Psoas muscle (tissue), 8 donors: Measurements from ENCODE around the gene MYBPC2. TPM values are rescaled to one million over a fixed set of nuclear protein-coding genes. Genes with fewer than 3 reads are reported as not detected.

Source experiments
- ATAC-seq, 4 donors: fragments of 200-7000 bp; cut with Tn5 transposase; one replicate each; pipeline ENCODE4 v1.9.1; 2020; ENCODE audit warnings: moderate library complexity in 3 of 4, mild to moderate bottlenecking in 2 of 4
- DNase-seq, 2 donors: peaks; one replicate each; pipeline ENCODE4 v3.0.0-alpha.2; 2020
- H3K27ac ChIP-seq: fragments of 200-600 bp; one replicate; pipeline ENCODE4 v1.8.0; 2022
- H3K27me3 ChIP-seq, 3 donors: fragments of 200-600 bp in 1 of 3; one replicate each; pipeline versions ENCODE4 v1.6.1 to v1.8.0; 2013 to 2022; ENCODE audit warnings: low read length in 2 of 3, mild to moderate bottlenecking in 2 of 3, moderate library complexity in 1 of 3; ENCODE audit not compliant: insufficient read depth in 3 of 3
- H3K36me3 ChIP-seq, 2 donors: fragments of 200-600 bp in 1 of 2; one replicate each; pipeline versions ENCODE4 v1.6.1 to v1.8.0; 2013 to 2022; ENCODE audit warnings: low read depth in 1 of 2, mild to moderate bottlenecking in 1 of 2, moderate library complexity in 1 of 2; ENCODE audit not compliant: insufficient read depth in 1 of 2
- H3K4me1 ChIP-seq: fragments of 200-600 bp; one replicate; pipeline ENCODE4 v1.8.0; 2022
- H3K4me3 ChIP-seq: fragments of 200-600 bp; one replicate; pipeline ENCODE4 v1.8.0; 2022; ENCODE audit warnings: mild to moderate bottlenecking
- H3K9me3 ChIP-seq: fragments of 200-600 bp; one replicate; pipeline ENCODE4 v1.8.0; 2022
- CTCF ChIP-seq: fragments of 200-600 bp; IDR thresholded peaks from one replicate; pipeline ENCODE4 v1.8.0; 2022; ENCODE audit warnings: antibody characterized with exemption
- WGBS, 3 donors: extraction: QIAGEN DNeasy Blood & Tissue Kit; methylation state at CpG; one replicate each; pipeline versions ENCODE4 v1.1.6 to v1.1.7; 2013; 5-methylcytosine and 5-hydroxymethylcytosine counted together
- intact Hi-C, 2 donors: fragments of 100-400 bp; cut with DNase I; formaldehyde crosslinking; loops; one replicate each; pipeline versions ENCODE4 v1.11.0 to v1.14.2; 2022
- polyA plus RNA-seq, 3 donors: library from polyadenylated mRNA; stranded (reverse); fragments of 200-250 nt; gene quantifications; one replicate each; pipeline ENCODE4 v1.2.3, GENCODE V29; 2013
- total RNA-seq, 4 donors: library from RNA; stranded (reverse); fragmentation: NEBNext Ultra II Directional in 2 of 4; extraction: Animal tissue kit (Norgen Biotek cat#: 25700) in 2 of 4; gene quantifications; one replicate each; pipeline versions ENCODE4 v1.2.1 to v1.2.4, GENCODE V29; 2021 to 2023
- donor health status: healthy with polysubstance abuse.
- donor health status: DM: no; HTN: no; CAD: no; lungs with moderate emphysema.
- donor health status: Bipolar disorder and iron deficiency.
- donor health status: healthy.
- donor health status: DM: yes; HTN: yes; CAD: no.
- donor health status: DM: no; HTN: no; CAD: no.
- donor health status: DM: no; HTN: no; CAD: no.
- donor health status: DM: yes; HTN: yes; CAD: no.

MYBPC2 gene
- total and polyA plus RNA-seq, 7 donors = 65.8 to 1,898 (median 1,123) TPM

GRCh38 chr19:50489461-50490011 is 56.8 kb downstream of the MYBPC2 start:
- no peaks in the 10 kb centered on the region for H3K9me3 ChIP-seq
- TF ChIP-seq CTCF = no peak
- intact Hi-C loops = no loop called here
- 32 to 46% (median 36%) methylated on average over 24 of the region's 24 CpGs for WGBS, 3 donors
- peak overlapping the region; percentile 67 for H3K27ac ChIP-seq
- H3K4me1 ChIP-seq = peaks cover 19% of the 10 kb centered on the region
- ATAC-seq (peak in 2 of 4 donors; percentile 10 to 16), DNase-seq (peak; percentile 30 to 53)
- no peak overlapping the region for H3K4me3 ChIP-seq
- H3K27me3 ChIP-seq = no peaks in the 10 kb centered on the region
- peaks cover 0 to 14% of the 10 kb centered on the region in 2 donors for H3K36me3 ChIP-seq

GRCh38 chr19:50490411-50490811 is 57.7 kb downstream of the MYBPC2 start:
- H3K4me3 ChIP-seq = peak overlapping the region; percentile 31
- DNase-seq (peak in 1 of 2 donors; percentile 52), ATAC-seq (peak in 2 of 4 donors; percentile 4 to 5)
- H3K27me3 ChIP-seq = no peaks in the 10 kb centered on the region
- no peaks in the 10 kb centered on the region for H3K9me3 ChIP-seq
- TF ChIP-seq CTCF = no peak
- peak overlapping the region; percentile 67 for H3K27ac ChIP-seq
- intact Hi-C loops = no loop called here
- peaks cover 19% of the 10 kb centered on the region for H3K4me1 ChIP-seq
- 75 to 81% (median 78%) methylated on average over 18 of the region's 18 CpGs for WGBS, 3 donors
- peaks cover 0 to 14% of the 10 kb centered on the region in 2 donors for H3K36me3 ChIP-seq

GRCh38 chr19:50490991-50491472 is 58.3 kb downstream of the MYBPC2 start:
- TF ChIP-seq CTCF = no peak
- Histone ChIP-seq H3K36me3 (peaks cover 0 to 14% of the 10 kb centered on the region in 2 donors), H3K27ac (peak overlapping the region; percentile 67), H3K4me3 (peak overlapping the region; percentile 41), H3K4me1 (peaks cover 19% of the 10 kb centered on the region), H3K27me3 (no peaks in the 10 kb centered on the region), H3K9me3 (no peaks in the 10 kb centered on the region)
- intact Hi-C loops = no loop called here
- 6 to 9% (median 7%) methylated on average over 26 of the region's 26 CpGs for whole genome bisulfite sequencing, 3 donors
- DNase-seq (peak; percentile 75 to 85), ATAC-seq (peak; percentile 56 to 83 (median 76))

GRCh38 chr19:50492303-50493052 is 59.8 kb downstream of the MYBPC2 start:
- H3K27ac ChIP-seq = peak overlapping the region; percentile 67
- no peak for TF ChIP-seq CTCF
- ATAC-seq (peak; percentile 17 to 53 (median 28)), DNase-seq (peak; percentile 43 to 60)
- WGBS, 3 donors = 6 to 21% (median 9%) methylated on average over 8 to 11 of the region's 12 CpGs
- H3K4me3 ChIP-seq = no peak overlapping the region
- intact Hi-C loops = no loop called here
- H3K36me3 ChIP-seq = peaks cover 0 to 2% of the 10 kb centered on the region in 2 donors
- no peaks in the 10 kb centered on the region for H3K9me3 ChIP-seq
- no peaks in the 10 kb centered on the region for H3K27me3 ChIP-seq
- H3K4me1 ChIP-seq = peaks cover 19% of the 10 kb centered on the region
